Transverse colon (tissue), 4 donors: ENCODE data around the gene SLC45A1. TPM values are rescaled to one million over a fixed set of nuclear protein-coding genes. Genes with fewer than 3 reads are reported as not detected.
A peak's percentile ranks its signal among the peaks of the same experiment; 100 is the strongest.

Experiments used
- DNase-seq: peaks from one replicate; pipeline ENCODE4 v3.0.0-alpha.2; 2019
- H3K27ac ChIP-seq, 4 donors: fragments of 200-600 bp; sonication (generic); 2 replicates each; pipeline ENCODE4 v1.5.1; 2016 to 2018; ENCODE audit warnings: inconsistent platforms in 4 of 4
- H3K27me3 ChIP-seq: fragments of 200-600 bp; sonication (generic); 2 replicates; pipeline ENCODE4 v1.5.1; 2017; ENCODE audit warnings: inconsistent platforms
- H3K36me3 ChIP-seq, 4 donors: fragments of 200-600 bp; sonication (generic); 2 replicates each; pipeline ENCODE4 v1.5.1; 2017 to 2019; ENCODE audit warnings: inconsistent platforms in 4 of 4
- H3K4me1 ChIP-seq, 4 donors: fragments of 200-600 bp; sonication (generic); 2 replicates each; pipeline ENCODE4 v1.5.1; 2017 to 2020; ENCODE audit warnings: inconsistent platforms in 4 of 4
- H3K4me3 ChIP-seq, 4 donors: fragments of 200-600 bp; sonication (generic); 1 replicate in 1 of 4; 2 replicates in 3 of 4; pipeline versions ENCODE4 v1.5.1 to v1.6.1; 2017 to 2019; ENCODE audit warnings: inconsistent platforms in 4 of 4
- H3K9me3 ChIP-seq, 2 donors: fragments of 200-600 bp; sonication (generic); 2 replicates each; pipeline ENCODE4 v1.5.1; 2017 to 2019; ENCODE audit warnings: inconsistent platforms in 2 of 2
- EP300 ChIP-seq: sonication (generic); formaldehyde crosslinking; IDR thresholded peaks from one replicate; pipeline ENCODE4 v1.6.1; 2017; ENCODE audit warnings: antibody characterized with exemption, low read depth
- POLR2A ChIP-seq: fragments of 450-650 bp; IDR thresholded peaks from one replicate; pipeline ENCODE4 v1.6.1; 2016; ENCODE audit warnings: antibody characterized with exemption, mild to moderate bottlenecking, moderate library complexity
- POLR2AphosphoS5 ChIP-seq, 3 donors: sonication (generic); formaldehyde crosslinking; IDR thresholded peaks; one replicate each; pipeline ENCODE4 v1.6.1; 2016; ENCODE audit warnings: antibody characterized with exemption in 3 of 3
- WGBS, 2 donors: methylation state at CpG; one replicate each; pipeline ENCODE4 v1.1.5; 2018; ENCODE audit warnings: low coverage in 1 of 2; 5-methylcytosine and 5-hydroxymethylcytosine counted together
- in situ Hi-C, 4 donors: fragments of 200-750 bp; cut with MboI; loops; one replicate each; pipeline versions ENCODE4 v1.15.0 to v1.15.1; 2017; ENCODE audit warnings: low sequenced_read_pairs in 3 of 4, low pct_ligation_motif_present in 1 of 4, low pct_unique_long_range_greater_than_20kb in 1 of 4
- intact Hi-C: fragments of 100-400 bp; cut with DNase I; formaldehyde crosslinking; loops from one replicate; pipeline ENCODE4 v1.15.1; 2023; ENCODE audit warnings: low total_unique reads
- total RNA-seq, 4 donors: library from RNA; depleted of rRNA; stranded (reverse); fragments of >200 nt; gene quantifications; one replicate each; pipeline ENCODE4 v1.1.0, GENCODE V29; 2016
- TF ChIP-seq, protein P1 (sequence below), 5 experiments: fragments of 200-600 bp in 3 of 5; fragments of 450-650 bp in 2 of 5; sonication (generic) in 3 of 5; IDR thresholded peaks; 1 replicate in 2 of 5; 2 replicates in 3 of 5; pipeline ENCODE4 v1.5.1; 2016 to 2017; ENCODE audit warnings: antibody characterized with exemption in 5 of 5, inconsistent platforms in 3 of 5, mild to moderate bottlenecking in 2 of 5, moderate library complexity in 1 of 5

Gene SLC45A1
- total RNA-seq, 4 donors from 2014 or later, result 2.3 to 7.1 (median 4.1) TPM

DNA sequence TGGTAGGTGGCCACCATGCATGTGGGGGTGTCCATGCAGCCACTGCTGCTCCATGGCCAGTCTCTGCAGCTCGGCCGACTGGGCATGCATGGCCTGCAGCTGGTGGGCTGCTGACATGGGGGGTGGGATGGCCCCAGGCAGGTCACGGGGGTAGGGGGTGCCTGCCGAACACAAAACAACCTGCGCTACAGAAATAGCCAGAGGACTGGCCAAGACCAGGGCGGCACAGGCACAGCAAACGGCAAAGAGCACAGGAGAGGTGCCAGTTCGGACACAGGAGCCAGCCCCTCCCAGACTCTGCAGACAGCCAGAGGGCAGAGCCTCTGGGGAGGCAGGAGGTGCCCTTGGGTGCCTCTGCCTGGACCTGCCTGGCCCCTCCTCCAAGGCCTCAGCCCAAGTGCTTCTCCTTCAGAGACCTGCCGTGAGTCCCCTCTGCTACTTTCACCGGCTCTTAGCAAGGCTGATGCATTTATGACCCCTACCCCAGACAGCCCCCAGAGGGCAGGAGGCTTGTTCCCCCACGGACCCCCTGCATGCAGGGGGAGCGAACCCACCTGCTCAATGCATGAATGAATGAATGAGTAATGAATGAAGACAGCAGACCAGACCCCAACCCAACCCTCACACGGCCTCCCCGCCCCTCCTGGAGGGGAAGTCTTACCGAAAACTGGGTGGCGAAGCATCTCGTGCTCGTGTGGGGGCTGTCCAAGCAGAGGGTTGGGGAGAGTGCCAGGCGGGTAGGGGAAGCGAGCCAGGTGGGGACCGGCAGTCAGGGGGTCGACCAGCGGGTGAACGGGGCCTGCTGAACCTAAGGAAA, 37.7 kb downstream of the SLC45A1 start:
- intact Hi-C loops, result no loop called here
- Histone ChIP-seq H3K4me3 (no peak overlapping the region), H3K27ac (peak overlapping the region in 2 of 4 donors; percentile 42 to 56)

DNA sequence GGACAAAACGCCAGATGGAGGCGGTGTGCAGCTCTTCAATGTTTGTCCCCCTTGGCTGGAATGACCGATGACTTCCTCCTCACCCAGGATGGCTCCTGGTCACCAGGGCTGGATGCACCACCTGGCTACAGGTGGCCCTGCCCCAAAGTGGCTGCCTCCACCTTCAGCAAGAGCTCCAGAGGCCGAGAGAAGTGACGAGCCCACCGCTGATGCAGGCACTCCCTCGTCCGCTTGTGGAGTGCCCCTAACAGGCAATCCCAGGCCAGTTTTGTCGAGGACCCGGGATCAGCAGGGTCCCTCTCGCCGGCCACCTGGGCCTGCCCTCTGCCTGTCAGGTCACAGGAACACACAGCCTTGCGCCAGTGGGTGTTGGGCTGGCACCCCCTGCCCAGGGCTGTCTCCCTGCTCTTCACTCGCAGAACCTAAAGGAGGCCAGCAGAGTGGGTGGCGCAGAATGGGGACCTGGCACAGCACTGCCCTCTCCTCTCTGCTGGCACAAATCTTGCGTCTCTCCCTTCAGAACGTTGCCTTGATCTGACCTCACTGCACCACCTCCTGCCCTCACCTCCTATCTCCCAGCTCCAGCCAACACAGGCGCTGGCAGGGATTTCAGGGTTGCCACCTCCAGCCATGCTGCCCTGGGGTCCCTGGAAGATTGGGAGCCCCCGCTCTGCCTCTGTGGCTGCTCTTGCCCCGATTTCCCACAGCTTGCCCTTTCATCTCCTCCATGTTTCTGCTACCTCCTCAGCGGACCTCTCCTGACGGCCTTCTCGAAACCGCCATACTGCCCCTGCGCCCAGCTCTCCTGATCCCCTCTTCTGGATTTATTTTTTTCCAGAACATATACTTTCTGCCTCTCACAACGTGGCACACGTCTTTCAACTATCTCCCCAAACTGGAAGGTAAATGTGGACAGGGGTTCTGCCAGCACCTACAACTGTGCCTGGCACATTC, 38.6 kb downstream of the SLC45A1 start:
- no peak for TF ChIP-seq POLR2A
- no peak for TF ChIP-seq POLR2AphosphoS5 (IDR thresholded peaks at IDR 0.05)
- no peak for TF ChIP-seq EP300
- TF ChIP-seq, protein P1, sequence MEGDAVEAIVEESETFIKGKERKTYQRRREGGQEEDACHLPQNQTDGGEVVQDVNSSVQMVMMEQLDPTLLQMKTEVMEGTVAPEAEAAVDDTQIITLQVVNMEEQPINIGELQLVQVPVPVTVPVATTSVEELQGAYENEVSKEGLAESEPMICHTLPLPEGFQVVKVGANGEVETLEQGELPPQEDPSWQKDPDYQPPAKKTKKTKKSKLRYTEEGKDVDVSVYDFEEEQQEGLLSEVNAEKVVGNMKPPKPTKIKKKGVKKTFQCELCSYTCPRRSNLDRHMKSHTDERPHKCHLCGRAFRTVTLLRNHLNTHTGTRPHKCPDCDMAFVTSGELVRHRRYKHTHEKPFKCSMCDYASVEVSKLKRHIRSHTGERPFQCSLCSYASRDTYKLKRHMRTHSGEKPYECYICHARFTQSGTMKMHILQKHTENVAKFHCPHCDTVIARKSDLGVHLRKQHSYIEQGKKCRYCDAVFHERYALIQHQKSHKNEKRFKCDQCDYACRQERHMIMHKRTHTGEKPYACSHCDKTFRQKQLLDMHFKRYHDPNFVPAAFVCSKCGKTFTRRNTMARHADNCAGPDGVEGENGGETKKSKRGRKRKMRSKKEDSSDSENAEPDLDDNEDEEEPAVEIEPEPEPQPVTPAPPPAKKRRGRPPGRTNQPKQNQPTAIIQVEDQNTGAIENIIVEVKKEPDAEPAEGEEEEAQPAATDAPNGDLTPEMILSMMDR (IDR thresholded peaks at IDR 0.05), result no peak
- in situ Hi-C loops (no loop called here), intact Hi-C loops (no loop called here)
- Histone ChIP-seq H3K36me3 (peaks cover 2 to 56% (median 23%) of the 10 kb centered on the region in 4 donors), H3K4me3 (no peak overlapping the region), H3K27me3 (no peaks in the 10 kb centered on the region), H3K9me3 (no peaks in the 10 kb centered on the region), H3K27ac (peak overlapping the region in 1 of 4 donors; percentile 52), H3K4me1 (peaks cover 0 to 12% (median 0%) of the 10 kb centered on the region in 4 donors)
- DNase-seq, result no peak
- 91 to 95% methylated on average over 8 to 27 of the region's 27 CpGs for WGBS, 2 donors

More for the DNA sequence above, 37.7 kb downstream of the SLC45A1 start:
- Histone ChIP-seq H3K36me3 (peaks cover 2 to 47% (median 19%) of the 10 kb centered on the region in 4 donors), H3K27me3 (no peaks in the 10 kb centered on the region), H3K9me3 (no peaks in the 10 kb centered on the region), H3K4me1 (peaks cover 0 to 12% (median 0%) of the 10 kb centered on the region in 4 donors)
- DNase-seq, result no peak
- in situ Hi-C loops, result no loop called here
- WGBS, 2 donors, result 93% methylated on average over 21 of the region's 24 CpGs; no CpG with 5 or more reads in 1 of the 2 donors
- no peak for TF ChIP-seq POLR2AphosphoS5 (IDR thresholded peaks at IDR 0.05)
- TF ChIP-seq EP300, result no peak
- TF ChIP-seq POLR2A, result no peak
- TF ChIP-seq, protein P1 (IDR thresholded peaks at IDR 0.05), result no peak

DNA sequence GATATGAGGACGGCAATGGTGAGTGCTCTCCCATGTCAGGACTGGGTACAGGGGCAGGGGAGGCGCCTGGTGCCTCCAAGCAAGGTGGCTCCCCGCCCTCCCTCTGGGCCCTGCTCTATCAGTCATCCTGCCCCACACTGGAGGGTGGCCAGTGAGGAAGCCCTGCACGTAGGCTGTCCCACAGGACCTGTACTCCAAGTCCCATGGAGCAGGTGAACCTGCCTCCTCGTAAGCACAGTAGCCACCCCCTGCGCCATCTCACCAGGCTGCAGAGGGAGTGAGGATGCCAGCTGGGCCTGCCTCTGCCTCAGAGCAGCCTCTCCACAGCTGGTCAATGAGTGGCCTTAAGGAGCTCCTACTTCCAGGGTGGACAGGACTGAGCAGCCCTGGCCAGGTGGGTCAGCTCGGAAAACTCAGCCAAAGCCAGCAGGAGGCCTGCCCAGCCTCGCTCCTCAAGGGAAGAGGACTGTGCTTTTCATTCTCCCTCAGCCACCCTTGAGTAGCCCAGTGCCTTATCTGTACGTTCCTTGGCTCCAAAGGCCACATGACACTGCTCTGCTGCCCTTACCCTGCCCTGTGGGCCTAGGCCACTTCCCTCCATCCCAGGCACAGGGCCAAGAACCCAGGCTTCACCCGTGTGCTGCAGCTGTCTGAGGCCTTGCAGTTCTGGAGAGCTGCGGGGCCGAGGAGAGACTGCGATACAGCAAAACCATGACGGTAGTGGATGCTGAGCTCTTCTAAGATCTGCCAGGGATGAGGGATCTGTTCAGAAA, 39.6 kb downstream of the SLC45A1 start:
- Histone ChIP-seq H3K27ac (peak overlapping the region in 1 of 4 donors; percentile 52), H3K4me1 (peaks cover 0 to 8% (median 0%) of the 10 kb centered on the region in 4 donors), H3K36me3 (peaks cover 2 to 66% (median 28%) of the 10 kb centered on the region in 4 donors), H3K9me3 (no peaks in the 10 kb centered on the region), H3K27me3 (no peaks in the 10 kb centered on the region), H3K4me3 (no peak overlapping the region)
- TF ChIP-seq POLR2AphosphoS5 (IDR thresholded peaks at IDR 0.05), result no peak
- TF ChIP-seq, protein P1 (IDR thresholded peaks at IDR 0.05), result no peak
- TF ChIP-seq POLR2A, result no peak
- no peak for TF ChIP-seq EP300
- intact Hi-C loops (no loop called here), in situ Hi-C loops (no loop called here)
- 79 to 80% methylated on average over 1 to 10 of the region's 14 CpGs for WGBS, 2 donors
- DNase-seq, result no peak
